ENCODE measurements around the gene SDHC. TPM values are rescaled to one million over a fixed set of nuclear protein-coding genes. Genes with fewer than 3 reads are reported as not detected.

SDHC gene
- total RNA-seq, 4 donors from 2014 or later, result 27.1 to 41.8 (median 34.4) TPM

DNA sequence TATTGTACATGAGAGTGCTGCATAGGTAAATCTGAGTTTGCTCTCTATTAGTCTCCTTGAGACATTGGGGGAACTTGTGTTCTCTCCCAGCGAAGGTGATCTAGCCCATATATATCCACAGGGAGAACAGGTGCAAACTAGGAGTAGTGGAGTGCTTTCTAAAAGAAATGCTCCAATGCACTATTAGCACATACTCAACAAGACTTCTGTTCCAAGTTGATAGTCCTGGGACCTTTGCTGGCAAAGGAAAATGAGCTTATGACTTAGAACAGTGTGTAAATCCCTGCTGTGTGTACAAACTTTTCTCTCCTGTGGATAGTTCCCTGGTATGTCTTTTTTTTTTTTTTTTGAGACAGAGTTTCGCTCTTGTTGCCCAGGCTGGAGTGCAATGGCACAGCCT, 28.0 kb downstream of the SDHC start:
- TF ChIP-seq, protein P1, sequence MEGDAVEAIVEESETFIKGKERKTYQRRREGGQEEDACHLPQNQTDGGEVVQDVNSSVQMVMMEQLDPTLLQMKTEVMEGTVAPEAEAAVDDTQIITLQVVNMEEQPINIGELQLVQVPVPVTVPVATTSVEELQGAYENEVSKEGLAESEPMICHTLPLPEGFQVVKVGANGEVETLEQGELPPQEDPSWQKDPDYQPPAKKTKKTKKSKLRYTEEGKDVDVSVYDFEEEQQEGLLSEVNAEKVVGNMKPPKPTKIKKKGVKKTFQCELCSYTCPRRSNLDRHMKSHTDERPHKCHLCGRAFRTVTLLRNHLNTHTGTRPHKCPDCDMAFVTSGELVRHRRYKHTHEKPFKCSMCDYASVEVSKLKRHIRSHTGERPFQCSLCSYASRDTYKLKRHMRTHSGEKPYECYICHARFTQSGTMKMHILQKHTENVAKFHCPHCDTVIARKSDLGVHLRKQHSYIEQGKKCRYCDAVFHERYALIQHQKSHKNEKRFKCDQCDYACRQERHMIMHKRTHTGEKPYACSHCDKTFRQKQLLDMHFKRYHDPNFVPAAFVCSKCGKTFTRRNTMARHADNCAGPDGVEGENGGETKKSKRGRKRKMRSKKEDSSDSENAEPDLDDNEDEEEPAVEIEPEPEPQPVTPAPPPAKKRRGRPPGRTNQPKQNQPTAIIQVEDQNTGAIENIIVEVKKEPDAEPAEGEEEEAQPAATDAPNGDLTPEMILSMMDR (IDR thresholded peaks at IDR 0.05; ENCODE audit: low read depth), result no peak

DNA sequence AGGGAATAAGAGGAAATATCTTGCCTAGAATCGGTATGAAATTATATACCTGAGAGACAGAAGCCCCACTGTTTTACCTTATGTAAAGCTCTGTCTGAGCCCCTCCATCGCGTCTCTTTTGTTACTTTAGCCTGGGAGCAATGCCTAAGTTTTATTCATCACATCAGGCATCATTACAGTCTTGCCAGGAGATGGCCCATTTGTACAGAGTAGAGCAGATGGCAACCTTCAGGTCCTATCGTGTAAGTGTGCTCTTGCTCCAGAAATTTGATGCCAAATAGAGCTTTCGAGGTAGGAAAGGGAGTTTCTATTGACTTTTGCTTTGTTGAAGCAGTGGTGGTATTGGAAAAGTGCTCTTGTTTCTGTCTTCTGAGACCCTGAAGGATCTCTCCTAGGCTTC, 28.6 kb downstream of the SDHC start:
- TF ChIP-seq, protein P1 (IDR thresholded peaks at IDR 0.05; ENCODE audit: low read depth), result no peak

DNA sequence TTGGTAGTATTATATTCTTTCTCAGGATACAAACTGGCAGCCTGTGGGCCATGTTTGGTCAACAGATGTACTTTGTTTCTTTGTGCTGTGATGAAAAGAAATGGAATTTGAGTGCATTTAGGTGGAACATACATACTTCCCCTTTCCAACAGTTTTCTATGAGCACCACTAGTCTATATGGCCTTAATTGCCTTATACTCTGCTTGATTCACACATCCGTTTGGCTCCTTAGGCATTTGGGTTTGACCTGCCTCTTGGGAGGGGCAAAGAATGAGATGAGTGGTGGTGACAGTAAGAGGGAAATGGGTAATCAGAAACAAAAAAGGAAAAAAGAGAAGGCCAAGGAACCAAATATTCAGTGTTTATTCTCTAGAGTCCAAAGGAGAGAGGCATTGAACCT, 36.5 kb downstream of the SDHC start:
- TF ChIP-seq, protein P1 (IDR thresholded peaks at IDR 0.05; ENCODE audit: low read depth), result no peak

DNA sequence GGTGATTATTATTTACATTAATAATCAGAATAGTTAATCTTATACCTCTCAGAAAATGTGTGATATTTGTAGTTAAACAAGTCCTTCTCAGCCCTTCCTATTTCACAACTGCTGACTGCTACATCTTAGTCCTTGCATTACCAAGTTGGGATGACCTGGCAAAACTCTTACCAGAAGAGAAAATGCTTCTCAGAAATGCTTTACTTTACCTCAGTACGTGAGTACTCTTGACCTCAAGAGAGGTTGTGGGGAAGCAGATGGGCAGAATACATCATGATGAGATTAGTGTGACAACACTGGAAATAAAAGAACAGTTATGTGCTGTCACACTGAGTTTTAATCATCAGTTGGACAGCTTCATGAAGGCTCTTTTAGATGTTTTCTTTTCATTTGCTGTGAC, 37.3 kb downstream of the SDHC start:
- TF ChIP-seq, protein P1 (IDR thresholded peaks at IDR 0.05; ENCODE audit: low read depth), result no peak

DNA sequence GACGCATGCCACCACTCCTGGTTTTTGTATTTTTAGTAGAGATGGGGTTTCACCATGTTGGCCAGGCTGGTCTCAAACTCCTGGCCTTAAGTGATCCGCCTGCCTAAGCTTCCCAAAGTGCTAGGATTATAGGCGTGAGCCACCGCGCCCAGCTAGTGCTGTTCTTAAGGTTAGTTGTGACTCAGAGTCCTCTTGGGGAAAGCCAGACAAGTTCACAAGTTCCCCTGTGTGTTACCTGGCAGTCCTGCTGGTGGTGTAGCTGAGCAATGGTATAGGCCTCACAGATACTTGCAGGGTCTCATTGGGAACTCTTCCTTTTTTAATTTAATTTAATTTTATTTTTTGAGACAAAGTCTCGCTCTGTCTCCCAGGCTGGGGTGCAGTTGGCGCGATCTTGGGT, 42.9 kb downstream of the SDHC start:
- TF ChIP-seq, protein P1 (IDR thresholded peaks at IDR 0.05; ENCODE audit: low read depth), result no peak

DNA sequence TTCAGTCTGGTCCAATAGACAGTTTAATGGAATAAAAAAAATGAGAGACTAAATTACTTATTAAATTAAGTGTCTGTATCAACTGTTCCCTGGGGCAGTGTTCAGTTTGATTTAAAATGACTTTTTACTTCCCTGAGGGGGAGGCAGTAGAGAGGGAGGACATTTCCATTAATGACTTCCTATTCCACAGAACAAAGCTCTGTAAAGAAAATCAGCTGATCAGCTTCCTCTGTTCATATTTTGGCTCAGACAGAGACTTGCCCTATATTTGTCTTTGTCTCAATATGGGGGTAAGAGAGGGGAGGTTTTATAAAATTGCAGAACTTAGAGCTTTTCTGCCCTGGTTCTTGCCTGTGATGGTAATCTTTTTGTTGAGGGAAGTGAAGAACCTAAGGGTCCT, 45.1 kb downstream of the SDHC start:
- TF ChIP-seq, protein P1 (IDR thresholded peaks at IDR 0.05; ENCODE audit: low read depth), result no peak

DNA sequence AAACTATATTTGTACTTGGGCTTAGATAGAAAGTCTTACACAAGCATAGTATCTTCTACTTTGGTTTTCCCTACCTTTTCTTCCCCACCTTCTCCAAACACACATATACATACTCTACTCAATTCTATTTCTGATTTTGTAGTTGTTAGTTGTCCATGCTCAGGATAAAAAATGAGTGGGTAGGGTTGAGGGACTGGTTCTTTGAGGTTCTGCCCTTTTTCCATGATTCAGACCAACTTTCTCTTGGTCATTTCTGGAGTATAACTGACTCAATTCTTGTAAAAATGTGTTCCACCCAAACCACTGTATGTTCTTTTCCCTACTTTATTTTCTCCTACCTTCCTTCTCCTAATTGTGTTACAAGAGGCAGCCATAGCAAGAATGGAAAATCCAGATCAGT, 50.2 kb downstream of the SDHC start:
- TF ChIP-seq, protein P1 (IDR thresholded peaks at IDR 0.05; ENCODE audit: low read depth), result no peak

All from subcutaneous adipose tissue (tissue), 4 donors.